HL-60 (cell line): ENCODE data around the gene LPAR5.

Experiments used
- DNase-seq, 2 experiments: peaks; one replicate each; pipeline ENCODE4 v3.0.0-alpha.2; 2010 to 2020; ENCODE audit warnings: low read depth in 1 of 2, low spot score in 1 of 2
- H3K27ac ChIP-seq: fragments of 250-450 bp; sonication (Bioruptor Pico); replicated peaks from 2 replicates; pipeline ENCODE4 v1.5.1; 2020; ENCODE audit warnings: mild to moderate bottlenecking, moderate library complexity
- H3K27me3 ChIP-seq: fragments of 250-450 bp; sonication (Bioruptor Pico); 2 replicates; pipeline ENCODE4 v1.5.1; 2021; ENCODE audit warnings: mild to moderate bottlenecking, moderate library complexity; ENCODE audit not compliant: insufficient read depth, poor library complexity, severe bottlenecking
- H3K4me3 ChIP-seq: replicated peaks from 2 replicates; pipeline ENCODE4 v1.5.1; 2011; ENCODE audit warnings: mild to moderate bottlenecking, control low read depth, low read length; ENCODE audit not compliant: insufficient read depth
- CTCF ChIP-seq: IDR thresholded peaks from one replicate; pipeline ENCODE4 v1.5.1; 2011; ENCODE audit warnings: low read length, control low read depth, inconsistent platforms; ENCODE audit not compliant: insufficient read depth
- GABPA ChIP-seq: IDR thresholded peaks from 2 replicates; pipeline ENCODE4 v1.6.1; 2012; ENCODE audit warnings: low read depth
- POLR2AphosphoS5 ChIP-seq: IDR thresholded peaks from 2 replicates; pipeline ENCODE4 v1.6.1; 2012; ENCODE audit warnings: low read depth
- REST ChIP-seq: IDR thresholded peaks from 2 replicates; pipeline ENCODE4 v1.6.1; 2012; ENCODE audit warnings: low read depth; ENCODE audit not compliant: insufficient replicate concordance
- SPI1 ChIP-seq: IDR thresholded peaks from 2 replicates; pipeline ENCODE4 v1.6.1; 2012; ENCODE audit warnings: low read depth, mild to moderate bottlenecking, borderline replicate concordance

The LPAR5 gene

GRCh38 chr12:6620885-6621274, 14.9 kb downstream of the LPAR5 start:
- TF ChIP-seq CTCF: no peak
- no peak for TF ChIP-seq POLR2AphosphoS5
- no peak for TF ChIP-seq REST
- TF ChIP-seq GABPA: no peak
- TF ChIP-seq SPI1: no peak
- DNase-seq: no peak
- no peak overlapping the region for H3K4me3 ChIP-seq
- no peak overlapping the region for H3K27ac ChIP-seq
- H3K27me3 ChIP-seq: no peaks in the 10 kb centered on the region

GRCh38 chr12:6620137-6620884, 15.4 kb downstream of the LPAR5 start:
- H3K27ac ChIP-seq: no peak overlapping the region
- no peak for TF ChIP-seq POLR2AphosphoS5
- no peak for TF ChIP-seq CTCF
- TF ChIP-seq GABPA: no peak
- TF ChIP-seq SPI1: no peak
- no peak for TF ChIP-seq REST
- H3K27me3 ChIP-seq: no peaks in the 10 kb centered on the region
- no peak for DNase-seq
- no peak overlapping the region for H3K4me3 ChIP-seq

- H3K27me3 ChIP-seq: no peaks in the 10 kb centered on the region
- peak in 1 of 2 experiments; percentile 43 for DNase-seq
- TF ChIP-seq SPI1 (peak; percentile 63; the same call in 1 of the 2 replicates), REST (no peak)
- no peak overlapping the region for H3K27ac ChIP-seq
- no peak overlapping the region for H3K4me3 ChIP-seq
Observed at GRCh38 chr12:6618483-6619225, 17.1 kb downstream of the LPAR5 start.
